ENCODE measurements around the gene HACL1. TPM values are rescaled to one million over a fixed set of nuclear protein-coding genes. Genes with fewer than 3 reads are reported as not detected.

The HACL1 gene
- total and polyA plus RNA-seq, 10 of the 15 experiments (the other 5 are each of a cell fraction or from before 2014, with no cell fraction given), result 19.4 to 48.7 (median 30.1) TPM

GRCh38 chr3:15630646-15631350 is 29.4 kb upstream of the HACL1 start:
- H3K9me3 ChIP-seq (replicated peaks; ENCODE audit: control insufficient read depth, insufficient read depth, low read length), result no peaks in the 10 kb centered on the region
- peak overlapping the region; percentile 48; the same call in 1 of the 2 replicates for H3K9ac ChIP-seq (ENCODE audit: control insufficient read depth, insufficient read depth, low read length)
- CTCF ChIA-PET, result interaction anchor here (0.7 to 7.5 kb wide), 41 partner anchors 13 to 618 kb away, joined by 3 to 288 read pairs (median 5); partner anchors contain the start of gene ANKRD28
- in situ Hi-C loops (cut with MboI) (no loop called here), intact Hi-C loops (cut with micrococcal nuclease; ENCODE audit: unreplicated experiment) (loop anchor here (1.0 to 10.0 kb wide), 4 partner anchors 37 to 617 kb away; partner anchors contain the start of gene GALNT15)
- H3K27me3 ChIP-seq (replicated peaks in 1 of 2; ENCODE audit: control insufficient read depth in 2 of 2, insufficient read depth in 2 of 2, low read length in 1 of 2), result no peaks in the 10 kb centered on the region
- H3K4me3 ChIP-seq, result peak overlapping the region; percentile 65; the same call in 1 of the 2 replicates
- no peak for DNase-seq (ENCODE audit: low read depth, low spot score)
- BruUV-seq (replicated peaks), result no TSS peak
- peak overlapping the region; percentile 74 for H2AFZ ChIP-seq (ENCODE audit: control insufficient read depth, low read depth, low read length)
- no peaks in the 10 kb centered on the region for H3K79me2 ChIP-seq (ENCODE audit: control insufficient read depth, insufficient read depth, low read length)
- peak; percentile 80 for ATAC-seq
- WGBS (ENCODE audit: insufficient coverage, insufficient replicate concordance, low lambda C conversion rate, missing lambda C conversion rate), result 35% methylated on average over 8 of the region's 8 CpGs
- peak overlapping the region; percentile 58 for H3K4me2 ChIP-seq (ENCODE audit: control insufficient read depth, insufficient read depth)
- no peaks in the 10 kb centered on the region for H3K36me3 ChIP-seq (ENCODE audit: control insufficient read depth in 2 of 2, insufficient read depth in 2 of 2, low read length in 1 of 2)
- H4K20me1 ChIP-seq (ENCODE audit: control insufficient read depth, insufficient read depth), result no peaks in the 10 kb centered on the region
- POLR2A ChIA-PET, result interaction anchor here (0.5 to 2.8 kb wide), 12 partner anchors 16 to 182 kb away, joined by 3 to 12 read pairs (median 4); partner anchors contain the start of genes ANKRD28, BTD and HACL1
- FAIRE-seq, result no peak
- SMC1A ChIA-PET (ENCODE audit: uncharacterized antibody, unreplicated experiment), result interaction anchor here (0.6 to 14.5 kb wide), 42 partner anchors 8 to 881 kb away, joined by 3 to 362 read pairs (median 5); partner anchors contain the start of genes ANKRD28, BTD and HACL1
- H3K27ac ChIP-seq (ENCODE audit: control insufficient read depth, insufficient read depth), result peak overlapping the region; percentile 51
- RAD21 ChIA-PET (ENCODE audit: unreplicated experiment), result interaction anchor here (0.7 to 8.2 kb wide), 39 partner anchors 8 to 617 kb away, joined by 3 to 248 read pairs (median 5); partner anchors contain the start of genes ANKRD28, BTD, CAPN7 and HACL1
- H3K4me1 ChIP-seq (ENCODE audit: control insufficient read depth, insufficient read depth, low read length), result peaks cover 12% of the 10 kb centered on the region
- no peak for TF ChIP-seq CREB1 (IDR thresholded peaks at IDR 0.05; ENCODE audit: low read depth)
- TF ChIP-seq NFYB (IDR thresholded peaks at IDR 0.05; ENCODE audit: insufficient read depth, low read depth, low read length), result no peak
- TF ChIP-seq, protein P1, sequence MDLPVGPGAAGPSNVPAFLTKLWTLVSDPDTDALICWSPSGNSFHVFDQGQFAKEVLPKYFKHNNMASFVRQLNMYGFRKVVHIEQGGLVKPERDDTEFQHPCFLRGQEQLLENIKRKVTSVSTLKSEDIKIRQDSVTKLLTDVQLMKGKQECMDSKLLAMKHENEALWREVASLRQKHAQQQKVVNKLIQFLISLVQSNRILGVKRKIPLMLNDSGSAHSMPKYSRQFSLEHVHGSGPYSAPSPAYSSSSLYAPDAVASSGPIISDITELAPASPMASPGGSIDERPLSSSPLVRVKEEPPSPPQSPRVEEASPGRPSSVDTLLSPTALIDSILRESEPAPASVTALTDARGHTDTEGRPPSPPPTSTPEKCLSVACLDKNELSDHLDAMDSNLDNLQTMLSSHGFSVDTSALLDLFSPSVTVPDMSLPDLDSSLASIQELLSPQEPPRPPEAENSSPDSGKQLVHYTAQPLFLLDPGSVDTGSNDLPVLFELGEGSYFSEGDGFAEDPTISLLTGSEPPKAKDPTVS (IDR thresholded peaks at IDR 0.05; ENCODE audit: low read depth, low read length), result no peak
- TF ChIP-seq HDAC2 (IDR thresholded peaks at IDR 0.05), result no peak
- 0 out of 2 replicates have a peak, but pooled peaks have one; percentile 20 for TF ChIP-seq DPF2 (IDR thresholded peaks at IDR 0.05)
- no peak for TF ChIP-seq SMAD1 (IDR thresholded peaks at IDR 0.05; ENCODE audit: low read depth, partially characterized antibody)
- no peak for TF ChIP-seq RBBP5 (conservative IDR thresholded peaks at IDR 0.05)
- TF ChIP-seq IKZF1 (conservative IDR thresholded peaks at IDR 0.05), result no peak
- TF ChIP-seq POLR2AphosphoS5 (IDR thresholded peaks at IDR 0.05; ENCODE audit: low read length), result no peak
- no peak for TF ChIP-seq MYB (IDR thresholded peaks at IDR 0.05; ENCODE audit: borderline replicate concordance, low read depth, low read length)
- no peak for TF ChIP-seq RAD51 (IDR thresholded peaks at IDR 0.05)
- no peak for TF ChIP-seq YBX1 (IDR thresholded peaks at IDR 0.05)
- no peak for TF ChIP-seq LARP7 (IDR thresholded peaks at IDR 0.05)
- TF ChIP-seq ZBED1 (IDR thresholded peaks at IDR 0.05; ENCODE audit: borderline replicate concordance), result no peak
- TF ChIP-seq POU2F2 (IDR thresholded peaks at IDR 0.05; ENCODE audit: borderline replicate concordance, low read depth, low read length), result no peak
- TF ChIP-seq GATAD2B (conservative IDR thresholded peaks at IDR 0.05; ENCODE audit: low read depth), result no peak
- no peak for TF ChIP-seq TCF7 (IDR thresholded peaks at IDR 0.05; ENCODE audit: borderline replicate concordance)
- TF ChIP-seq RCOR1 (conservative IDR thresholded peaks at IDR 0.05; ENCODE audit: low read depth, low read length), result no peak
- no peak for TF ChIP-seq ETV6 (conservative IDR thresholded peaks at IDR 0.05 in 1 of 2, IDR thresholded peaks at IDR 0.05 in 1 of 2; ENCODE audit: borderline replicate concordance in 1 of 2, low read depth in 1 of 2)
- TF ChIP-seq BHLHE40 (IDR thresholded peaks at IDR 0.05; ENCODE audit: borderline replicate concordance in 1 of 2, low read depth in 2 of 2, low read length in 1 of 2), result peak in 1 of 2 experiments; percentile 47; a peak in 2 of 4 replicates
- no peak for TF ChIP-seq SKIL (IDR thresholded peaks at IDR 0.05; ENCODE audit: low read depth, poor library complexity, severe bottlenecking)
- TF ChIP-seq EGR1 (IDR thresholded peaks at IDR 0.05; ENCODE audit: borderline replicate concordance in 1 of 2, low read depth in 2 of 2, low read length in 2 of 2), result no peak

Measured in GM12878 (cell line).